Measurements from ENCODE around the gene RSRC2. TPM values are rescaled to one million over a fixed set of nuclear protein-coding genes. Genes with fewer than 3 reads are reported as not detected.
A peak's percentile ranks its signal among the peaks of the same experiment; 100 is the strongest.
"Not testable (repeated sequence)": the region's sequence is repeated elsewhere in the genome, so short reads cannot be mapped to it uniquely, and the experiment has no call there.

The RSRC2 gene
- total and polyA plus RNA-seq, 2 experiments from 2014 or later: 41.5 to 51.7 TPM

DNA sequence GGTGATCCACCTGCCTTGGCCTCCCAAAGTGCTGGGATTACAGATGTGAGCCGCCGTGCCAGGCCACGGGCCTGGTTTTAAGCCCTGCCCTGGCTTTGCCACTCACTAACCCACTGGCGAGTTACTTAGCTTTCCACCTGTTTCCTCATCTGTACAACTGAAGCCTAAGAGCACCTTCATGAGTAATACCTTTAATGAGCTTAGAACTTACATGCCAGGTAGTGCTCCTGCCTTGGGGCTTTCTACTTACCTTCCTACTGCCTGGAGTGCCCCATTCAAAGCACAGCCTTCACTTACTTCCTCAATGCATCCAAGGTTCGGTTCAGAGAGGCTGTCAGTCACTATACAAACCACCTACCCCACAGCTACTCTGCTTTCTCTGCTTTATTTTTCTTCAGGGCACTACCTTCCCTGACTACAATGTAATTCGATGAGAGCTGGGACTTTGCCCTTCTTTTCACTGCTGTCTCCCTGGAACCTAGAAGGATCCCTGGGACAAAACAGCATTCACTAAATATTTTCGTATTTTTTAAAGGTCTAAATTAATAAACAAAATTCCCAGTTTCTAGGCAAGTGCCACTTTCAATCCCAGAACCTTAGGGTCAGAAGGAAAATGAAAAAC is 39.8 kb downstream of the RSRC2 start:
- H3K4me2 ChIP-seq (ENCODE audit: unreplicated experiment): no peak overlapping the region
- no peaks in the 10 kb centered on the region for H3K4me1 ChIP-seq (ENCODE audit: insufficient read depth)
- H3K9me2 ChIP-seq (ENCODE audit: insufficient read depth): no peaks in the 10 kb centered on the region
- no peak for DNase-seq
- H4K20me1 ChIP-seq (ENCODE audit: insufficient read depth): no peaks in the 10 kb centered on the region
- H3K27me3 ChIP-seq (replicated peaks; ENCODE audit: insufficient read depth): no peaks in the 10 kb centered on the region
- no peak overlapping the region for H3K9ac ChIP-seq
- 93 to 94% methylated on average over 7 of the region's 7 CpGs for WGBS, 2 experiments (ENCODE audit: low coverage in 1 of 2, low lambda C conversion rate in 2 of 2, missing lambda C conversion rate in 2 of 2)
- no peak overlapping the region for H3K4me3 ChIP-seq
- H2AFZ ChIP-seq: no peak overlapping the region
- peaks cover 62% of the 10 kb centered on the region for H3K79me2 ChIP-seq (ENCODE audit: insufficient read depth)
- H3K36me3 ChIP-seq (ENCODE audit: low read depth): peaks cover 71% of the 10 kb centered on the region
- in situ Hi-C loops (cut with MboI): no loop called here
- H3K9me3 ChIP-seq (ENCODE audit: low read depth): no peaks in the 10 kb centered on the region
- 0 out of 2 replicates have a peak, but pooled peaks cover 7% of the 10 kb centered on the region for H3F3A ChIP-seq (ENCODE audit: insufficient read depth)
- TF ChIP-seq EZH2phosphoT487 (IDR thresholded peaks at IDR 0.05; ENCODE audit: insufficient read depth, low read depth) (no peak), EZH2 (IDR thresholded peaks at IDR 0.05; ENCODE audit: insufficient read depth, poor library complexity, severe bottlenecking) (no peak)
- no peak overlapping the region for H3K27ac ChIP-seq

DNA sequence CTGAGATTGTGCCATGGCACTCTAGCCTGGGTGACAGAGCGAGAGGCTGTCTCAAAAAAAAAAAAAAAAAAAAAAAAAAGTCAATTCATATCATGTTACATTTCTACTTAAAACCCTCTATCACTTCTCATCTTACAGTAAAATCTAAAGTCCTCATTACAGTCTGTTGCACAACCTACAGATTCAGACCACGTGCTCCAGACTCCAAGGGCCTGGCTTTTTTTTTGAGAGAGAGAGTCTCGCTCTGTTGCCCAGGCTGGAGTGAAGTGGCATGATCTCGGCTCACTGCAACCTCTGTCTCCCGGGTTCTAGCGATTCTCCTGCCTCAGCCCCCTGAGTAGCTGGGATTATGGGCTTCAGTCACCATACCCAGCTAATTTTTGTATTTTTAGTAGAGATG is 40.4 kb downstream of the RSRC2 start:
- WGBS, 2 experiments (ENCODE audit: low coverage in 1 of 2, low lambda C conversion rate in 2 of 2, missing lambda C conversion rate in 2 of 2): 98 to 99% methylated on average over 5 to 6 of the region's 6 CpGs
- H3K9me3 ChIP-seq (ENCODE audit: low read depth); H3K9ac ChIP-seq; H3K27me3 ChIP-seq (replicated peaks; ENCODE audit: insufficient read depth); H3K9me2 ChIP-seq (ENCODE audit: insufficient read depth); in situ Hi-C loops (cut with MboI); H3K27ac ChIP-seq; H2AFZ ChIP-seq; H3K4me2 ChIP-seq (ENCODE audit: unreplicated experiment); H3K4me1 ChIP-seq (ENCODE audit: insufficient read depth); H3K4me3 ChIP-seq; H4K20me1 ChIP-seq (ENCODE audit: insufficient read depth); H3F3A ChIP-seq (ENCODE audit: insufficient read depth); DNase-seq: not testable (repeated sequence)
- peaks cover 58% of the 10 kb centered on the region for H3K79me2 ChIP-seq (ENCODE audit: insufficient read depth)
- peaks cover 76% of the 10 kb centered on the region for H3K36me3 ChIP-seq (ENCODE audit: low read depth)

DNA sequence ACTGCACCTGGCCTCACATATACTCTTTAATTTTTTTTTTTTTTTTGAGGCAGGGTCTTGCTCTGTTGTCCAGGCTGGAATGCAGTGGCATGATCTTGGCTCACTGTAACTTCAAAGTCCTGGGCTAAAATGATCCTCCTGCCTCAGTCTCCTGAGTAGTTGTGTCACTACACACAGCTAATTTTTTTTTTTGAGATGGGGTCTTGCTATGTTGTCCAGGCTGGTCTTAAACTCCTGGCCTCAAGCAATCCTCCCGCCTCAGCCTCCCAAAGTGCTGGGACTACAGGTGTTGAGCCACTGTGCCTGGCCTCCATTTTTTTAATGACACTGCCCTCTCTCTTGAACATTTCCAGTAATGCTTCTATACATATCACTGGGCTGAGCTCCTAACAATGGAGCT is 42.4 kb downstream of the RSRC2 start:
- WGBS, 2 experiments (ENCODE audit: low coverage in 1 of 2, low lambda C conversion rate in 2 of 2, missing lambda C conversion rate in 2 of 2): 93% methylated on average over 1 of the region's 1 CpG
- H3K9me3 ChIP-seq (ENCODE audit: low read depth); DNase-seq; H3K9ac ChIP-seq; H4K20me1 ChIP-seq (ENCODE audit: insufficient read depth); H3F3A ChIP-seq (ENCODE audit: insufficient read depth); H3K4me2 ChIP-seq (ENCODE audit: unreplicated experiment); H3K9me2 ChIP-seq (ENCODE audit: insufficient read depth); H3K27me3 ChIP-seq (replicated peaks; ENCODE audit: insufficient read depth); H2AFZ ChIP-seq; H3K4me3 ChIP-seq; H3K4me1 ChIP-seq (ENCODE audit: insufficient read depth); H3K27ac ChIP-seq; in situ Hi-C loops (cut with MboI): not testable (repeated sequence)
- Histone ChIP-seq H3K79me2 (ENCODE audit: insufficient read depth) (peaks cover 40% of the 10 kb centered on the region), H3K36me3 (ENCODE audit: low read depth) (peaks cover 79% of the 10 kb centered on the region)

GRCh38 chr12:122483969-122484368 is 42.8 kb downstream of the RSRC2 start:
- no peaks in the 10 kb centered on the region for H3K9me2 ChIP-seq (ENCODE audit: insufficient read depth)
- no peaks in the 10 kb centered on the region for H3K4me1 ChIP-seq (ENCODE audit: insufficient read depth)
- H3K27ac ChIP-seq: no peak overlapping the region
- TF ChIP-seq EZH2 (IDR thresholded peaks at IDR 0.05; ENCODE audit: insufficient read depth, poor library complexity, severe bottlenecking) (no peak), EZH2phosphoT487 (IDR thresholded peaks at IDR 0.05; ENCODE audit: insufficient read depth, low read depth) (no peak)
- H4K20me1 ChIP-seq (ENCODE audit: insufficient read depth): no peaks in the 10 kb centered on the region
- H2AFZ ChIP-seq: no peak overlapping the region
- 96 to 97% methylated on average over 5 of the region's 5 CpGs for WGBS, 2 experiments (ENCODE audit: low coverage in 1 of 2, low lambda C conversion rate in 2 of 2, missing lambda C conversion rate in 2 of 2)
- H3K4me2 ChIP-seq (ENCODE audit: unreplicated experiment): no peak overlapping the region
- in situ Hi-C loops (cut with MboI): no loop called here
- no peak for DNase-seq
- H3K27me3 ChIP-seq (replicated peaks; ENCODE audit: insufficient read depth): no peaks in the 10 kb centered on the region
- peaks cover 36% of the 10 kb centered on the region for H3K79me2 ChIP-seq (ENCODE audit: insufficient read depth)
- H3K9ac ChIP-seq: no peak overlapping the region
- peaks cover 79% of the 10 kb centered on the region for H3K36me3 ChIP-seq (ENCODE audit: low read depth)
- 0 out of 2 replicates have a peak, but pooled peaks cover 7% of the 10 kb centered on the region for H3F3A ChIP-seq (ENCODE audit: insufficient read depth)
- no peak overlapping the region for H3K4me3 ChIP-seq
- no peaks in the 10 kb centered on the region for H3K9me3 ChIP-seq (ENCODE audit: low read depth)

DNA sequence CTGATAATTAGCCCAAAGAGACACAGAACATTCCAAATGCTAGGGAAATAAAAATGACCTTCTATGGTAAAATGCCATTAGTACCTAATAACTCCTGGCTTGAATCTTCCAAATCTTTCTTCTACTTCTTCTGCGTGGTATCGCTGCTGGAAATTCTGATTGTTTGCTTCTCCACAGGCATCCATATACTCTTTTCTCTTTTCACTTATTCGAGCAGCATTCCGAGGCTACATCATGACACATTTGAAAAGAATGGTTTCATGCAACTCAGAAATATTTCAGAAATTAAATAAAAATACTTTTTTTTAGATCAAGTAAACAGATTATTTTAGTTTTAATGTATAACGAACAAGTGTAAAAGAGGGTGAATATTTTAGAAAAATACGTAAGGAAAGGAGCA is 44.9 kb downstream of the RSRC2 start:
- peaks cover 71% of the 10 kb centered on the region for H3K36me3 ChIP-seq (ENCODE audit: low read depth)
- 0 out of 2 replicates have a peak, but pooled peaks cover 7% of the 10 kb centered on the region for H3F3A ChIP-seq (ENCODE audit: insufficient read depth)
- H3K9me3 ChIP-seq (ENCODE audit: low read depth): no peaks in the 10 kb centered on the region
- no peaks in the 10 kb centered on the region for H3K27me3 ChIP-seq (replicated peaks; ENCODE audit: insufficient read depth)
- no peaks in the 10 kb centered on the region for H3K9me2 ChIP-seq (ENCODE audit: insufficient read depth)
- no peak overlapping the region for H2AFZ ChIP-seq
- 92 to 93% methylated on average over 6 of the region's 6 CpGs for WGBS, 2 experiments (ENCODE audit: low coverage in 1 of 2, low lambda C conversion rate in 2 of 2, missing lambda C conversion rate in 2 of 2)
- H3K4me2 ChIP-seq (ENCODE audit: unreplicated experiment): no peak overlapping the region
- DNase-seq: peak; percentile 25
- no peaks in the 10 kb centered on the region for H4K20me1 ChIP-seq (ENCODE audit: insufficient read depth)
- H3K9ac ChIP-seq: peak overlapping the region; percentile 21; the same call in 1 of the 2 replicates
- TF ChIP-seq EZH2phosphoT487 (IDR thresholded peaks at IDR 0.05; ENCODE audit: insufficient read depth, low read depth) (no peak), EZH2 (IDR thresholded peaks at IDR 0.05; ENCODE audit: insufficient read depth, poor library complexity, severe bottlenecking) (no peak)
- H3K79me2 ChIP-seq (ENCODE audit: insufficient read depth): peaks cover 25% of the 10 kb centered on the region
- in situ Hi-C loops (cut with MboI): no loop called here
- H3K27ac ChIP-seq: no peak overlapping the region
- no peaks in the 10 kb centered on the region for H3K4me1 ChIP-seq (ENCODE audit: insufficient read depth)
- H3K4me3 ChIP-seq: no peak overlapping the region

Measured in GM23248 (cell line).